Heart left ventricle (tissue), 16 donors: ENCODE data around the gene GOLGA1. TPM values are rescaled to one million over a fixed set of nuclear protein-coding genes. Genes with fewer than 3 reads are reported as not detected.

ENCODE experiments used
- ATAC-seq, 4 donors: fragments of 200-7000 bp; cut with Tn5 transposase; one replicate each; pipeline ENCODE4 v1.9.1; 2020 to 2022; ENCODE audit warnings: moderate library complexity in 4 of 4, mild to moderate bottlenecking in 3 of 4, moderate number of reproducible peaks in 1 of 4
- DNase-seq, 5 donors: peaks; one replicate each; pipeline ENCODE4 v3.0.0-alpha.2; 2020
- H3K27ac ChIP-seq, 12 donors: fragments of 200-600 bp; sonication (generic) in 4 of 12; one replicate each; pipeline versions ENCODE4 v1.5.0 to v1.8.0; 2016 to 2022; ENCODE audit warnings: mild to moderate bottlenecking in 2 of 12
- H3K27me3 ChIP-seq, 9 donors: fragments of 200-600 bp; sonication (generic) in 2 of 9; one replicate each; pipeline versions ENCODE4 v1.5.1 to v1.8.0; 2016 to 2022; ENCODE audit warnings: mild to moderate bottlenecking in 3 of 9
- H3K36me3 ChIP-seq, 9 donors: fragments of 200-600 bp; sonication (generic) in 2 of 9; one replicate each; pipeline versions ENCODE4 v1.5.0 to v1.8.0; 2018 to 2022; ENCODE audit warnings: mild to moderate bottlenecking in 2 of 9
- H3K4me1 ChIP-seq, 12 donors: fragments of 200-600 bp; sonication (generic) in 4 of 12; one replicate each; pipeline versions ENCODE4 v1.5.0 to v1.8.0; 2016 to 2022; ENCODE audit warnings: mild to moderate bottlenecking in 3 of 12
- H3K4me3 ChIP-seq, 12 donors: fragments of 200-600 bp; sonication (generic) in 4 of 12; one replicate each; pipeline versions ENCODE4 v1.5.0 to v1.8.0; 2017 to 2022; ENCODE audit warnings: mild to moderate bottlenecking in 9 of 12, moderate library complexity in 4 of 12
- H3K9me3 ChIP-seq, 12 donors: fragments of 200-600 bp; sonication (generic) in 4 of 12; one replicate each; pipeline versions ENCODE4 v1.5.0 to v1.8.0; 2016 to 2022; ENCODE audit warnings: mild to moderate bottlenecking in 1 of 12
- CTCF ChIP-seq, 12 donors: fragments of 200-600 bp; sonication (generic) in 4 of 12; IDR thresholded peaks; one replicate each; pipeline versions ENCODE4 v1.5.0 to v1.8.0; 2018 to 2022; ENCODE audit warnings: antibody characterized with exemption in 12 of 12, mild to moderate bottlenecking in 5 of 12
- POLR2A ChIP-seq, 2 donors: fragments of 450-650 bp; IDR thresholded peaks; one replicate each; pipeline ENCODE4 v1.6.1; 2017; ENCODE audit warnings: antibody characterized with exemption in 2 of 2, mild to moderate bottlenecking in 2 of 2, moderate library complexity in 2 of 2
- WGBS, 4 donors: extraction: QIAGEN DNeasy Blood & Tissue Kit in 2 of 4; methylation state at CpG; one replicate each; pipeline versions ENCODE4 v1.1.5 to v1.1.7; 2013 to 2018; 5-methylcytosine and 5-hydroxymethylcytosine counted together
- intact Hi-C, 10 donors: fragments of 100-400 bp; cut with DNase I; formaldehyde crosslinking; loops; one replicate each; pipeline versions ENCODE4 v1.11.1 to v1.14.2; 2022
- polyA plus RNA-seq, 2 donors: library from polyadenylated mRNA; stranded (reverse); fragments of 200-250 nt; gene quantifications; one replicate each; pipeline ENCODE4 v1.2.3, GENCODE V29; 2013
- total RNA-seq, 9 donors: library from RNA; depleted of rRNA in 2 of 9; stranded (reverse); fragments of >200 nt in 2 of 9; fragmentation: NEBNext Ultra II Directional in 3 of 9; extraction: Animal tissue kit (Norgen Biotek cat#: 25700) in 3 of 9; gene quantifications; one replicate each; pipeline versions ENCODE4 v1.1.0 to v1.2.4, GENCODE V29; 2016 to 2023
- donor health status: ischemic (EF 13 %, LVEDD 7.1; RV severe dilation, severe dysfunction).
- donor health status: healthy with polysubstance abuse.
- donor health status: DM: no; HTN: yes; CAD: no.
- donor health status: DM: no; HTN: no; CAD: no.
- donor health status: ischemic (EF 25% LVEDD 6.9; RV normal size, moderate dysfunction).
- donor health status: ischemic (EF 25% LVEDD 5.7; RV mildly dilated, moderate dysfunction).
- donor health status: healthy.
- donor health status: DM: yes; HTN: yes; CAD: no.
- donor health status: ischemic (EF 35%, LVEDD 5.7; RV mildly dilated, moderate dysfunction).
- donor health status: nonischemic (EF 11% LVEDD 7.7; RV severe dilation, severe dysfunction).
- donor health status: DM: yes; HTN: yes; CAD: no.
- donor health status: PGD.
- donor health status: ischemic (EF 29% LVEDD 5.4; RV normal size, mild dysfunction).
- donor health status: nonischemic (EF 23%, LVEDD 6.1; RV moderate dilation, normal function).

Gene GOLGA1
- total and polyA plus RNA-seq, 11 donors, result 5.8 to 22.9 (median 15.4) TPM

GRCh38 chr9:124834591-124834990, 106.3 kb downstream of the GOLGA1 start:
- intact Hi-C loops, result loop anchor here in 3 of 10 donors (2.0 to 5.0 kb wide), 3 partner anchors 18 to 57 kb away; partner anchors contain the start of genes OLFML2A (in 2 of the 3) and WDR38 (in 1 of the 3)
- Histone ChIP-seq H3K27me3 (no peaks in the 10 kb centered on the region), H3K4me1 (peaks cover 0 to 53% (median 41%) of the 10 kb centered on the region in 12 donors), H3K4me3 (peak overlapping the region in 1 of 12 donors; percentile 4), H3K36me3 (no peaks in the 10 kb centered on the region), H3K9me3 (no peaks in the 10 kb centered on the region), H3K27ac (peak overlapping the region; percentile 75 to 95 (median 88))
- 41 to 53% (median 44%) methylated on average over 6 to 7 of the region's 7 CpGs for WGBS, 4 donors
- ATAC-seq (peak in 3 of 4 donors; percentile 2 to 26 (median 21)), DNase-seq (peak in 2 of 5 donors; percentile 48 to 70)
- no peak for TF ChIP-seq CTCF (IDR thresholded peaks at IDR 0.05)
- no peak for TF ChIP-seq POLR2A (IDR thresholded peaks at IDR 0.05)

GRCh38 chr9:124831642-124832364, 109.1 kb downstream of the GOLGA1 start:
- Histone ChIP-seq H3K27me3 (no peaks in the 10 kb centered on the region), H3K27ac (peak overlapping the region; percentile 34 to 93 (median 86)), H3K36me3 (no peaks in the 10 kb centered on the region), H3K9me3 (no peaks in the 10 kb centered on the region), H3K4me3 (no peak overlapping the region), H3K4me1 (peaks cover 0 to 57% (median 41%) of the 10 kb centered on the region in 12 donors)
- 26 to 41% (median 39%) methylated on average over 8 to 9 of the region's 9 CpGs for WGBS, 4 donors
- DNase-seq (peak; percentile 79 to 93 (median 85)), ATAC-seq (peak; percentile 86 to 93 (median 90))
- intact Hi-C loops, result loop anchor here in 2 of 10 donors (1.0 to 5.0 kb wide), 4 partner anchors 20 to 55 kb away; partner anchors contain the start of gene OLFML2A (in 2 of the 2)
- no peak for TF ChIP-seq CTCF (IDR thresholded peaks at IDR 0.05)
- TF ChIP-seq POLR2A (IDR thresholded peaks at IDR 0.05), result no peak

- no peak for DNase-seq
- TF ChIP-seq CTCF (IDR thresholded peaks at IDR 0.05) (no peak), POLR2A (IDR thresholded peaks at IDR 0.05) (no peak)
- ATAC-seq, result no peak
- H3K36me3 ChIP-seq, result no peaks in the 10 kb centered on the region
- peaks cover 0 to 52% (median 35%) of the 10 kb centered on the region in 12 donors for H3K4me1 ChIP-seq
- H3K4me3 ChIP-seq, result no peak overlapping the region
- H3K27me3 ChIP-seq, result no peaks in the 10 kb centered on the region
- intact Hi-C loops, result loop anchor here in 2 of 10 donors (5.0 kb wide), 2 partner anchors 33 to 53 kb away; partner anchors contain the start of gene OLFML2A (in 2 of the 2)
- H3K9me3 ChIP-seq, result peaks cover 0 to 7% (median 0%) of the 10 kb centered on the region in 12 donors
- H3K27ac ChIP-seq, result no peak overlapping the region
- WGBS, 4 donors, result 69 to 81% (median 74%) methylated on average over 4 of the region's 4 CpGs
Measured at GRCh38 chr9:124830593-124830992, 110.3 kb downstream of the GOLGA1 start.

- WGBS, 4 donors, result 56 to 61% (median 60%) methylated on average over 5 of the region's 5 CpGs
- DNase-seq, result no peak
- Histone ChIP-seq H3K27me3 (no peaks in the 10 kb centered on the region), H3K9me3 (peaks cover 0 to 14% (median 0%) of the 10 kb centered on the region in 12 donors), H3K27ac (no peak overlapping the region), H3K4me3 (no peak overlapping the region), H3K4me1 (peaks cover 0 to 39% (median 23%) of the 10 kb centered on the region in 12 donors), H3K36me3 (no peaks in the 10 kb centered on the region)
- intact Hi-C loops, result no loop called here
- TF ChIP-seq CTCF (IDR thresholded peaks at IDR 0.05), result no peak
- ATAC-seq, result no peak
Measured at GRCh38 chr9:124829334-124829669, 111.6 kb downstream of the GOLGA1 start.
